Endodermal cell (in vitro differentiated cells): Measurements from ENCODE around the gene WFDC2. TPM values are rescaled to one million over a fixed set of nuclear protein-coding genes. Genes with fewer than 3 reads are reported as not detected.

ENCODE experiments used
- DNase-seq: peaks from one replicate; pipeline ENCODE4 v3.0.0-alpha.2; 2017
- H3K27ac ChIP-seq: 2 replicates; pipeline ENCODE4 v1.5.1; 2013; ENCODE audit warnings: mild to moderate bottlenecking, low read depth, low read length, moderate library complexity
- H3K27me3 ChIP-seq: 2 replicates; pipeline ENCODE4 v1.6.1; 2013; ENCODE audit warnings: mild to moderate bottlenecking, low read length, moderate library complexity; ENCODE audit not compliant: insufficient read depth, control insufficient read depth, poor library complexity, severe bottlenecking
- H3K36me3 ChIP-seq: 2 replicates; pipeline ENCODE4 v1.7.0; 2013; ENCODE audit warnings: mild to moderate bottlenecking, low read length, moderate library complexity; ENCODE audit not compliant: control insufficient read depth, insufficient read depth
- H3K4me1 ChIP-seq: one replicate; pipeline ENCODE4 v1.7.0; 2013; ENCODE audit warnings: low read length; ENCODE audit not compliant: control insufficient read depth, insufficient read depth
- H3K4me3 ChIP-seq: 2 replicates; pipeline ENCODE4 v1.5.1; 2013; ENCODE audit warnings: mild to moderate bottlenecking, low read length, moderate library complexity
- H3K9ac ChIP-seq: 2 replicates; pipeline ENCODE4 v1.6.1; 2013; ENCODE audit warnings: mild to moderate bottlenecking, low read length, moderate library complexity; ENCODE audit not compliant: poor library complexity, severe bottlenecking; ENCODE audit errors: extremely low read depth
- H3K9me3 ChIP-seq: 2 replicates; pipeline ENCODE4 v1.6.1; 2013; ENCODE audit warnings: mild to moderate bottlenecking, low read length, moderate library complexity; ENCODE audit not compliant: control insufficient read depth
- H3K27ac Mint-ChIP-seq: 2 replicates; pipeline ENCODE4 v1.8.0; 2020; ENCODE audit warnings: mixed read lengths
- H3K27me3 Mint-ChIP-seq: 2 replicates; pipeline ENCODE4 v1.8.0; 2021; ENCODE audit warnings: mild to moderate bottlenecking, mixed read lengths; ENCODE audit not compliant: insufficient read depth
- H3K36me3 Mint-ChIP-seq: 2 replicates; pipeline ENCODE4 v1.8.0; 2020; ENCODE audit warnings: low read depth, mixed read lengths
- H3K4me1 Mint-ChIP-seq: 2 replicates; pipeline ENCODE4 v1.8.0; 2020; ENCODE audit warnings: mixed read lengths
- H3K4me3 Mint-ChIP-seq: 2 replicates; pipeline ENCODE4 v1.8.0; 2020; ENCODE audit warnings: mild to moderate bottlenecking, moderate library complexity, mixed read lengths
- H3K9me3 Mint-ChIP-seq: 2 replicates; pipeline ENCODE4 v1.8.0; 2020; ENCODE audit warnings: mild to moderate bottlenecking, mixed read lengths
- CTCF ChIP-seq: fragments of 200-600 bp; sonication (generic); conservative IDR thresholded peaks from 2 replicates; pipeline ENCODE4 v1.5.0; 2021; ENCODE audit warnings: antibody characterized with exemption, mild to moderate bottlenecking
- WGBS, 2 experiments: methylation state at CpG; one replicate each; pipeline versions ENCODE4 v1.1.5 to v1.1.7; 2013; ENCODE audit warnings: missing lambda C conversion rate in 2 of 2, mixed read lengths in 1 of 2; ENCODE audit not compliant: insufficient coverage in 1 of 2, insufficient read length in 1 of 2; 5-methylcytosine and 5-hydroxymethylcytosine counted together
- total RNA-seq, 2 donors: library from RNA; stranded (reverse); fragmentation: NEBNext Ultra II Directional in 1 of 2; extraction: Animal tissue kit (Norgen Biotek cat#: 25700) in 1 of 2; gene quantifications; 2 replicates in 1 of 2; 3 replicates in 1 of 2; pipeline ENCODE4 v1.2.1, GENCODE V29; 2021

Gene WFDC2
- total RNA-seq, 2 donors from 2014 or later: 304 to 580 TPM

- Mint-ChIP-seq H3K4me3 (no peak overlapping the region), H3K27ac (no peak overlapping the region), H3K4me1 (peaks cover 75% of the 10 kb centered on the region), H3K9me3 (no peaks in the 10 kb centered on the region), H3K36me3 (no peaks in the 10 kb centered on the region), H3K27me3 (no peaks in the 10 kb centered on the region)
- no peaks in the 10 kb centered on the region for H3K9me3 ChIP-seq
- peaks cover 29% of the 10 kb centered on the region for H3K4me1 ChIP-seq
- no peak overlapping the region for H3K9ac ChIP-seq
- no peaks in the 10 kb centered on the region for H3K27me3 ChIP-seq
- DNase-seq: peak; percentile 90
- no peak overlapping the region for H3K27ac ChIP-seq
- 75 to 79% methylated on average over 4 to 7 of the region's 7 CpGs for WGBS, 2 experiments
- peak; percentile 87 for TF ChIP-seq CTCF
- H3K4me3 ChIP-seq: no peak overlapping the region
- no peaks in the 10 kb centered on the region for H3K36me3 ChIP-seq
Measured at GRCh38 chr20:45445805-45446562, 23.6 kb upstream of the WFDC2 start.

- 80 to 92% methylated on average over 1 to 5 of the region's 6 CpGs for WGBS, 2 experiments
- Mint-ChIP-seq H3K4me3 (no peak overlapping the region), H3K9me3 (no peaks in the 10 kb centered on the region), H3K27me3 (no peaks in the 10 kb centered on the region), H3K36me3 (no peaks in the 10 kb centered on the region), H3K4me1 (peaks cover 56% of the 10 kb centered on the region), H3K27ac (no peak overlapping the region)
- DNase-seq: no peak
- no peak overlapping the region for H3K9ac ChIP-seq
- no peak overlapping the region for H3K27ac ChIP-seq
- peaks cover 16% of the 10 kb centered on the region for H3K4me1 ChIP-seq
- no peaks in the 10 kb centered on the region for H3K27me3 ChIP-seq
- no peak overlapping the region for H3K4me3 ChIP-seq
- no peak for TF ChIP-seq CTCF
- H3K36me3 ChIP-seq: no peaks in the 10 kb centered on the region
- no peaks in the 10 kb centered on the region for H3K9me3 ChIP-seq
Measured at GRCh38 chr20:45448270-45448669, 21.3 kb upstream of the WFDC2 start.

GRCh38 chr20:45449528-45449927 lies 20.0 kb upstream of the WFDC2 start:
- TF ChIP-seq CTCF: no peak
- no peaks in the 10 kb centered on the region for H3K36me3 ChIP-seq
- peak overlapping the region; percentile 87 for H3K27ac Mint-ChIP-seq
- peaks cover 9% of the 10 kb centered on the region for H3K4me1 ChIP-seq
- H3K9me3 ChIP-seq: no peaks in the 10 kb centered on the region
- DNase-seq: no peak
- H3K4me3 Mint-ChIP-seq: no peak overlapping the region
- H3K27me3 ChIP-seq: no peaks in the 10 kb centered on the region
- no peaks in the 10 kb centered on the region for H3K36me3 Mint-ChIP-seq
- no peaks in the 10 kb centered on the region for H3K9me3 Mint-ChIP-seq
- whole genome bisulfite sequencing, 2 experiments: 93 to 100% methylated on average over 2 to 3 of the region's 3 CpGs
- H3K9ac ChIP-seq: no peak overlapping the region
- no peak overlapping the region for H3K27ac ChIP-seq
- no peaks in the 10 kb centered on the region for H3K27me3 Mint-ChIP-seq
- H3K4me1 Mint-ChIP-seq: peaks cover 45% of the 10 kb centered on the region
- peak overlapping the region; percentile 26 for H3K4me3 ChIP-seq
